Left lung (tissue), 10 donors: ENCODE data around the gene SELENOH. TPM values are rescaled to one million over a fixed set of nuclear protein-coding genes. Genes with fewer than 3 reads are reported as not detected.

ENCODE experiments used
- ATAC-seq: fragments of 200-7000 bp; cut with Tn5 transposase; one replicate; pipeline ENCODE4 v1.9.1; 2020; ENCODE audit warnings: moderate library complexity
- DNase-seq, 4 donors: peaks; one replicate each; pipeline ENCODE4 v3.0.0-alpha.2; 2013 to 2020
- H3K27ac ChIP-seq, 2 donors: fragments of 200-600 bp; sonication (generic) in 1 of 2; one replicate each; pipeline versions ENCODE4 v1.5.0 to v1.8.0; 2020 to 2021
- H3K27me3 ChIP-seq, 2 donors: fragments of 200-600 bp; sonication (generic) in 1 of 2; one replicate each; pipeline versions ENCODE4 v1.5.0 to v1.8.0; 2020 to 2021
- H3K36me3 ChIP-seq, 2 donors: fragments of 200-600 bp; sonication (generic) in 1 of 2; one replicate each; pipeline versions ENCODE4 v1.5.0 to v1.8.0; 2020 to 2021
- H3K4me1 ChIP-seq, 2 donors: fragments of 200-600 bp; one replicate each; pipeline ENCODE4 v1.8.0; 2021
- H3K4me3 ChIP-seq, 2 donors: fragments of 200-600 bp; sonication (generic) in 1 of 2; one replicate each; pipeline versions ENCODE4 v1.5.0 to v1.8.0; 2020 to 2021; ENCODE audit warnings: mild to moderate bottlenecking in 1 of 2
- H3K9me3 ChIP-seq, 2 donors: fragments of 200-600 bp; sonication (generic) in 1 of 2; one replicate each; pipeline versions ENCODE4 v1.5.0 to v1.8.0; 2020 to 2021
- CTCF ChIP-seq, 2 donors: fragments of 200-600 bp; sonication (generic) in 1 of 2; IDR thresholded peaks; one replicate each; pipeline versions ENCODE4 v1.5.0 to v1.8.0; 2021; ENCODE audit warnings: antibody characterized with exemption in 2 of 2
- intact Hi-C, 2 donors: fragments of 100-400 bp; cut with DNase I; formaldehyde crosslinking; loops; one replicate each; pipeline versions ENCODE4 v1.11.2 to v1.14.2; 2022
- polyA plus RNA-seq, 6 donors: library from polyadenylated mRNA; unstranded; fragments of 120-200 nt; gene quantifications; one replicate each; pipeline ENCODE4 v1.2.1, GENCODE V29; 2013; ENCODE audit not compliant: insufficient read length in 6 of 6
- total RNA-seq, 2 donors: library from RNA; stranded (reverse); fragmentation: NEBNext Ultra II Directional; extraction: Animal tissue kit (Norgen Biotek cat#: 25700); gene quantifications; one replicate each; pipeline ENCODE4 v1.2.1, GENCODE V29; 2021
- donor health status: DM: no; HTN: yes; CAD: no.
- donor health status: DM: no; HTN: no; CAD: no.

SELENOH gene
- total and polyA plus RNA-seq, 8 donors = 94.1 to 130 (median 109) TPM

GRCh38 chr11:57786436-57786835 is 45.1 kb downstream of the SELENOH start:
- Histone ChIP-seq H3K36me3 (peaks cover 0 to under 1% of the 10 kb centered on the region in 2 donors), H3K4me1 (peaks cover 45 to 100% of the 10 kb centered on the region in 2 donors), H3K4me3 (no peak overlapping the region), H3K9me3 (no peaks in the 10 kb centered on the region), H3K27ac (peak overlapping the region in 1 of 2 donors; percentile 45), H3K27me3 (no peaks in the 10 kb centered on the region)
- DNase-seq = no peak
- intact Hi-C loops = no loop called here
- no peak for ATAC-seq
- TF ChIP-seq CTCF (IDR thresholded peaks at IDR 0.05) = no peak

- no peak overlapping the region for H3K4me3 ChIP-seq
- H3K36me3 ChIP-seq = peaks cover 0 to 5% of the 10 kb centered on the region in 2 donors
- H3K9me3 ChIP-seq = no peaks in the 10 kb centered on the region
- peak overlapping the region in 1 of 2 donors; percentile 45 for H3K27ac ChIP-seq
- no peak for TF ChIP-seq CTCF (IDR thresholded peaks at IDR 0.05)
- DNase-seq (no peak), ATAC-seq (no peak)
- H3K4me1 ChIP-seq = peaks cover 46 to 100% of the 10 kb centered on the region in 2 donors
- H3K27me3 ChIP-seq = no peaks in the 10 kb centered on the region
- intact Hi-C loops = no loop called here
These were observed 45.8 kb downstream of the SELENOH start for GRCh38 chr11:57787006-57787604.

GRCh38 chr11:57787920-57788702 is 46.8 kb downstream of the SELENOH start:
- peak overlapping the region; percentile 19 to 45 for H3K27ac ChIP-seq
- DNase-seq (peak in 1 of 4 donors; percentile 58), ATAC-seq (peak; percentile 47)
- H3K36me3 ChIP-seq = peaks cover 0 to 5% of the 10 kb centered on the region in 2 donors
- intact Hi-C loops = no loop called here
- TF ChIP-seq CTCF (IDR thresholded peaks at IDR 0.05) = no peak
- no peaks in the 10 kb centered on the region for H3K27me3 ChIP-seq
- peaks cover 51 to 100% of the 10 kb centered on the region in 2 donors for H3K4me1 ChIP-seq
- H3K9me3 ChIP-seq = no peaks in the 10 kb centered on the region
- H3K4me3 ChIP-seq = no peak overlapping the region

GRCh38 chr11:57788703-57789088 is 47.4 kb downstream of the SELENOH start:
- ATAC-seq = no peak
- Histone ChIP-seq H3K27me3 (no peaks in the 10 kb centered on the region), H3K9me3 (no peaks in the 10 kb centered on the region), H3K4me3 (no peak overlapping the region), H3K36me3 (peaks cover 0 to 5% of the 10 kb centered on the region in 2 donors), H3K4me1 (peaks cover 52 to 100% of the 10 kb centered on the region in 2 donors), H3K27ac (peak overlapping the region in 1 of 2 donors; percentile 45)
- intact Hi-C loops = no loop called here
- no peak for TF ChIP-seq CTCF (IDR thresholded peaks at IDR 0.05)
- DNase-seq = no peak

GRCh38 chr11:57791321-57792059 is 50.2 kb downstream of the SELENOH start:
- peaks cover 45 to 89% of the 10 kb centered on the region in 2 donors for H3K4me1 ChIP-seq
- ATAC-seq (no peak), DNase-seq (no peak)
- no peak for TF ChIP-seq CTCF (IDR thresholded peaks at IDR 0.05)
- H3K9me3 ChIP-seq = no peaks in the 10 kb centered on the region
- intact Hi-C loops = no loop called here
- H3K27ac ChIP-seq = peak overlapping the region; percentile 79 to 87
- H3K27me3 ChIP-seq = no peaks in the 10 kb centered on the region
- H3K4me3 ChIP-seq = no peak overlapping the region
- H3K36me3 ChIP-seq = peaks cover 0 to 31% of the 10 kb centered on the region in 2 donors
